T-cell (primary cell): ENCODE data around the gene SCYL1. TPM values are rescaled to one million over a fixed set of nuclear protein-coding genes. Genes with fewer than 3 reads are reported as not detected.
"Not testable (repeated sequence)": the region's sequence is repeated elsewhere in the genome, so short reads cannot be mapped to it uniquely, and the experiment has no call there.

Experiments
- ATAC-seq, 4 experiments: fragments of 200-7000 bp in 3 of 4; fragments of 150-1000 bp in 1 of 4; cut with Tn5 transposase; replicated peaks in 1 of 4; 1 replicate in 3 of 4; 2 replicates in 1 of 4; pipeline ENCODE4 v1.10.0; 2021; ENCODE audit warnings: moderate library complexity in 3 of 4, mild to moderate bottlenecking in 2 of 4, moderate number of reproducible peaks in 1 of 4
- CTCF ChIA-PET, 2 donors: fragments of 300-600 bp; sonication (Branson Sonifier 250); formaldehyde crosslinking; loops; one replicate each; lab custom pipeline; 2022; ENCODE audit warnings: antibody characterized with exemption in 2 of 2; lab: Charles Lee
- POLR2A ChIA-PET, 2 donors: fragments of 300-600 bp; sonication (Branson Sonifier 250); formaldehyde crosslinking; loops; one replicate each; lab custom pipeline; 2022; ENCODE audit warnings: antibody characterized with exemption in 2 of 2; lab: Charles Lee
- DNase-seq, 35 experiments: peaks; one replicate each; pipeline versions ENCODE4 v3.0.0 to v3.0.0-alpha.2; 2013 to 2023
- H3K27ac ChIP-seq: one replicate; pipeline ENCODE4 v1.5.1; 2013; ENCODE audit warnings: low read length
- H3K27me3 ChIP-seq, 2 experiments: replicated peaks in 1 of 2; 1 replicate in 1 of 2; 2 replicates in 1 of 2; pipeline versions ENCODE4 v1.6.1 to v1.7.0; 2013; ENCODE audit warnings: low read length in 1 of 2, mixed read lengths in 1 of 2; ENCODE audit not compliant: control insufficient read depth in 2 of 2, insufficient read depth in 2 of 2; ENCODE audit errors: extremely low read depth in 1 of 2
- H3K36me3 ChIP-seq, 2 donors: 1 replicate in 1 of 2; 2 replicates in 1 of 2; pipeline versions ENCODE4 v1.6.1 to v1.7.0; 2013; ENCODE audit warnings: low read length in 1 of 2; ENCODE audit not compliant: control insufficient read depth in 2 of 2, insufficient read depth in 1 of 2; ENCODE audit errors: extremely low read depth in 1 of 2
- H3K4me1 ChIP-seq, 2 experiments: 1 replicate in 1 of 2; 2 replicates in 1 of 2; pipeline versions ENCODE4 v1.6.1 to v1.7.0; 2013; ENCODE audit warnings: low read length in 2 of 2, mixed read lengths in 1 of 2; ENCODE audit not compliant: insufficient read depth in 2 of 2, control insufficient read depth in 1 of 2; ENCODE audit errors: extremely low read depth in 1 of 2
- H3K4me3 ChIP-seq, 2 donors: 1 replicate in 1 of 2; 2 replicates in 1 of 2; pipeline versions ENCODE4 v1.5.1 to v1.7.0; 2013; ENCODE audit warnings: mild to moderate bottlenecking in 2 of 2, low read length in 1 of 2, moderate library complexity in 1 of 2; ENCODE audit not compliant: control insufficient read depth in 1 of 2; ENCODE audit errors: extremely low read depth in 1 of 2
- H3K9me3 ChIP-seq: 2 replicates; pipeline ENCODE4 v1.7.0; 2013
- H3K27ac Mint-ChIP-seq, 2 donors: one replicate each; pipeline ENCODE4 v1.8.0; 2020 to 2021; ENCODE audit warnings: mild to moderate bottlenecking in 2 of 2, mixed read lengths in 2 of 2
- H3K27me3 Mint-ChIP-seq, 2 donors: one replicate each; pipeline ENCODE4 v1.8.0; 2021 to 2022; ENCODE audit warnings: mixed read lengths in 2 of 2
- H3K36me3 Mint-ChIP-seq: one replicate; pipeline ENCODE4 v1.8.0; 2021; ENCODE audit warnings: mixed read lengths
- H3K4me1 Mint-ChIP-seq, 3 donors: one replicate each; pipeline ENCODE4 v1.8.0; 2020 to 2022; ENCODE audit warnings: mixed read lengths in 3 of 3, mild to moderate bottlenecking in 1 of 3
- H3K4me3 Mint-ChIP-seq, 3 donors: one replicate each; pipeline ENCODE4 v1.8.0; 2020 to 2022; ENCODE audit warnings: mild to moderate bottlenecking in 3 of 3, mixed read lengths in 3 of 3, moderate library complexity in 3 of 3
- H3K9me3 Mint-ChIP-seq, 3 donors: one replicate each; pipeline ENCODE4 v1.8.0; 2020 to 2022; ENCODE audit warnings: mixed read lengths in 3 of 3
- WGBS: methylation state at CpG from one replicate; pipeline ENCODE4 v1.1.5; 2013; ENCODE audit warnings: missing lambda C conversion rate; ENCODE audit not compliant: insufficient coverage; 5-methylcytosine and 5-hydroxymethylcytosine counted together
- total RNA-seq, 35 experiments: library from RNA in 6 of 35; stranded (reverse) in 6 of 35; fragments of 120-200 nt in 1 of 35; gene quantifications; one replicate each; pipeline versions ENCODE4 v1.2.1 to v1.2.4 and lab custom pipeline; 2013 to 2026

SCYL1 gene
- total RNA-seq, 5 donors from 2014 or later (not counting 1 experiment from before 2014, with no cell fraction given), result 66.4 to 96.8 (median 76.8) TPM

GRCh38 chr11:65512311-65512710, 12.6 kb upstream of the SCYL1 start:
- WGBS, result 100% methylated on average over 1 of the region's 3 CpGs

GRCh38 chr11:65516135-65516968, 8.5 kb upstream of the SCYL1 start:
- POLR2A ChIA-PET, result interaction anchor here (0.6 kb wide), 2 partner anchors 18 to 565 kb away, joined by 3 to 5 read pairs; partner anchors contain the start of gene MALAT1 (in 1 of the 2)
- WGBS, result 79% methylated on average over 5 of the region's 5 CpGs
- no peak overlapping the region for H3K4me3 Mint-ChIP-seq

More at GRCh38 chr11:65512311-65512710, 12.6 kb upstream of the SCYL1 start:
- ATAC-seq, H3K27ac Mint-ChIP-seq, H3K9me3 ChIP-seq, H3K4me3 Mint-ChIP-seq, H3K36me3 Mint-ChIP-seq, H3K9me3 Mint-ChIP-seq, H3K36me3 ChIP-seq, H3K4me3 ChIP-seq, H3K27ac ChIP-seq, H3K27me3 Mint-ChIP-seq, DNase-seq, H3K27me3 ChIP-seq: not testable (repeated sequence)
- H3K4me1 Mint-ChIP-seq, result peaks cover 21 to 29% (median 29%) of the 10 kb centered on the region in 3 donors
- ChIA-PET CTCF (interaction anchor here in 1 of 2 donors (0.6 kb wide), 1 partner anchor 20 kb away, joined by 3 read pairs; no protein-coding TSS in a partner anchor), POLR2A (interaction anchor here in 1 of 2 donors (0.7 kb wide), 1 partner anchor 50 kb away, joined by 5 read pairs; no protein-coding TSS in a partner anchor)
- H3K4me1 ChIP-seq, result peaks cover 0 to 12% of the 10 kb centered on the region in 2 experiments

GRCh38 chr11:65518941-65519549, 5.8 kb upstream of the SCYL1 start:
- not testable (repeated sequence) for DNase-seq, H3K27me3 Mint-ChIP-seq, H3K4me3 Mint-ChIP-seq, H3K4me3 ChIP-seq, ATAC-seq, H3K27ac ChIP-seq, H3K27ac Mint-ChIP-seq, H3K9me3 Mint-ChIP-seq, H3K36me3 Mint-ChIP-seq, H3K9me3 ChIP-seq, H3K27me3 ChIP-seq, H3K36me3 ChIP-seq
- ChIA-PET CTCF (interaction anchor here in 1 of 2 donors (0.7 kb wide), 1 partner anchor 127 kb away, joined by 4 read pairs; no protein-coding TSS in a partner anchor), POLR2A (interaction anchor here in 1 of 2 donors (0.6 to 0.7 kb wide), 2 partner anchors 95 to 184 kb away, joined by 3 to 19 read pairs; no protein-coding TSS in a partner anchor)
- peaks cover 29 to 38% (median 30%) of the 10 kb centered on the region in 3 donors for H3K4me1 Mint-ChIP-seq
- peaks cover 20 to 21% of the 10 kb centered on the region in 2 experiments for H3K4me1 ChIP-seq
- WGBS, result 100% methylated on average over 3 of the region's 8 CpGs

More at GRCh38 chr11:65516135-65516968, 8.5 kb upstream of the SCYL1 start:
- no peak overlapping the region for H3K27ac ChIP-seq
- ATAC-seq (peak in 3 of 4 experiments; percentile 23 to 29 (median 24)), DNase-seq (no peak)
- H3K36me3 ChIP-seq, result no peaks in the 10 kb centered on the region
- H3K4me1 Mint-ChIP-seq, result peaks cover 6 to 11% (median 9%) of the 10 kb centered on the region in 3 donors
- H3K4me1 ChIP-seq, result no peaks in the 10 kb centered on the region
- H3K9me3 Mint-ChIP-seq, result no peaks in the 10 kb centered on the region
- H3K27me3 ChIP-seq, result no peaks in the 10 kb centered on the region
- no peak overlapping the region for H3K4me3 ChIP-seq
- H3K36me3 Mint-ChIP-seq, result no peaks in the 10 kb centered on the region
- CTCF ChIA-PET, result interaction anchor here in 1 of 2 donors (0.6 kb wide), 2 partner anchors 9 to 76 kb away, joined by 3 to 4 read pairs; no protein-coding TSS in a partner anchor
- no peaks in the 10 kb centered on the region for H3K27me3 Mint-ChIP-seq
- H3K27ac Mint-ChIP-seq, result peak overlapping the region; percentile 57 to 64
- H3K9me3 ChIP-seq, result no peaks in the 10 kb centered on the region

GRCh38 chr11:65521777-65522521, 2.9 kb upstream of the SCYL1 start:
- POLR2A ChIA-PET, CTCF ChIA-PET: not testable (repeated sequence)

DNA sequence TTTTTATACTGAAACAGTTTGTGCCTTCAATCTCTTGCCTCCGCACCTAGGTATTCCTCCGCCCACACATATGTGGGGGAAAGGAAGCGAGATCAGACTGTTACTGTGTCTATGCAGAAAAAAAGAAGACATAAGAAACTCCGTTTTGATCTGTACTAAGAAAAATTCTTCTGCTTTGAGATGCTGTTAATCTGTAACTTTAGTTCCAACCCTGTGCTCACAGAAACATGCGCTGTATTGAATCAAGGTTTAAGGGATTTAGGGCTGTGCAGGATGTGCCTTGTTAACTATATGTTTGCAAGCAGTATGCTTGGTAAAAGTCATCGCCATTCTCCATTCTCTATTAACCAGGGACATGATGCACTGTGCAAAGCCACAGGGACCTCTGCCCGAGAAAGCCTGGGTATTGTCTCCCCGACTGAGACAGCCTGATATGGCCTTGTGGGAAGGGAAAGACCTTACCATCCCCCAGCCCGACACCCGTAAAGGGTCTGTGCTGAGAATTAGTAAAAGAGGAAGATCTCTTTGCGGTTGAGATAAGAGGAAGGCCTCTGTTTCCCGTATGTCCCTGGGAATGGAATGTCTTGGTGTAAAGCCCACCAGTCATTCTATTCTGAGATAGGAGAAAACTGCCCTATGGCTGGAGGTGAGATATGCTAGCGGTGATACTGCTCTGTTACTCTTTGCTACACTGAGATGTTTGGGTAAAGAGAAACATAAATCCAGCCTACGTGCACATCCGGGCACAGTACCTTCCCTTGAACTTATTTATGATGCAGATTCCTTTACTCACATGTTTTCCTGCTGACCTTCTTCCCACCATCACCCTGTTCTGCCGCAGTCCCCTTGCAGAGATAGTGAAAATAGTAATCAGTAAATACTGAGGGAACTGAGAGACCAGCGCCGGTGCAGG, 1.9 kb upstream of the SCYL1 start:
- Histone ChIP-seq H3K4me1 (peaks cover 33 to 46% of the 10 kb centered on the region in 2 experiments), H3K4me3 (peak overlapping the region; percentile 36 to 42), H3K27ac (peak overlapping the region; percentile 70), H3K36me3 (peaks cover 4 to 17% of the 10 kb centered on the region in 2 donors)
- CTCF ChIA-PET, H3K9me3 Mint-ChIP-seq, H3K9me3 ChIP-seq, POLR2A ChIA-PET, H3K27me3 Mint-ChIP-seq, H3K36me3 Mint-ChIP-seq, H3K27me3 ChIP-seq: not testable (repeated sequence)
- DNase-seq (peak in 6 of 35 experiments; percentile 33 to 63 (median 48)), ATAC-seq (peak; percentile 12 to 53 (median 35))
- peak overlapping the region; percentile 63 to 73 (median 72) for H3K4me3 Mint-ChIP-seq
- peaks cover 40 to 50% (median 47%) of the 10 kb centered on the region in 3 donors for H3K4me1 Mint-ChIP-seq
- 60% methylated on average over 1 of the region's 18 CpGs for WGBS
- peak overlapping the region; percentile 86 to 93 for H3K27ac Mint-ChIP-seq

More at GRCh38 chr11:65521777-65522521, 2.9 kb upstream of the SCYL1 start:
- H3K4me3 ChIP-seq, result peak overlapping the region; percentile 36 to 42
- peak overlapping the region; percentile 86 to 93 for H3K27ac Mint-ChIP-seq
- H3K27me3 ChIP-seq, H3K9me3 ChIP-seq, ATAC-seq, H3K9me3 Mint-ChIP-seq, H3K27me3 Mint-ChIP-seq, H3K36me3 ChIP-seq, H3K36me3 Mint-ChIP-seq: not testable (repeated sequence)
- 63% methylated on average over 5 of the region's 20 CpGs for WGBS
- peak in 9 of 35 experiments; percentile 34 to 65 (median 47) for DNase-seq
- H3K27ac ChIP-seq, result peak overlapping the region; percentile 70
- H3K4me1 ChIP-seq, result peaks cover 33 to 44% of the 10 kb centered on the region in 2 experiments
- H3K4me3 Mint-ChIP-seq, result peak overlapping the region; percentile 63 to 73 (median 72)
- H3K4me1 Mint-ChIP-seq, result peaks cover 40 to 44% (median 43%) of the 10 kb centered on the region in 3 donors
